Dendritic cell treated with granulocyte-macrophage colony-stimulating factor and Interleukin-4, amounts not matched to agents 40 ng/mL and 50 ng/mL, for 4 days (primary cell): Measurements from ENCODE around the gene NKX1-1.

Experiments used
- H3K27ac Mint-ChIP-seq: one replicate; pipeline ENCODE4 v1.8.0; 2022; ENCODE audit warnings: mild to moderate bottlenecking, mixed read lengths
- H3K27me3 Mint-ChIP-seq: one replicate; pipeline ENCODE4 v1.8.0; 2022; ENCODE audit warnings: mild to moderate bottlenecking, mixed read lengths
- H3K36me3 Mint-ChIP-seq: one replicate; pipeline ENCODE4 v1.8.0; 2022; ENCODE audit warnings: low read depth, mixed read lengths
- H3K4me1 Mint-ChIP-seq: one replicate; pipeline ENCODE4 v1.8.0; 2022; ENCODE audit warnings: low read depth, mixed read lengths
- H3K4me3 Mint-ChIP-seq: one replicate; pipeline ENCODE4 v1.8.0; 2022; ENCODE audit warnings: mild to moderate bottlenecking, moderate library complexity, mixed read lengths
- H3K9me3 Mint-ChIP-seq: one replicate; pipeline ENCODE4 v1.8.0; 2022; ENCODE audit warnings: mixed read lengths
- intact Hi-C: fragments of 100-400 bp; cut with micrococcal nuclease; formaldehyde crosslinking; loops from one replicate; pipeline ENCODE4 v1.15.0; 2022

Gene NKX1-1

GRCh38 chr4:1403591-1404572, 2.4 kb downstream of the NKX1-1 start:
- Mint-ChIP-seq H3K27me3 (peaks cover 83% of the 10 kb centered on the region), H3K4me3 (no peak overlapping the region), H3K4me1 (peaks cover 12% of the 10 kb centered on the region), H3K9me3 (peaks cover 13% of the 10 kb centered on the region), H3K36me3 (no peaks in the 10 kb centered on the region), H3K27ac (no peak overlapping the region)
- intact Hi-C loops = no loop called here

GRCh38 chr4:1403177-1403583, 3.1 kb downstream of the NKX1-1 start:
- Mint-ChIP-seq H3K4me3 (no peak overlapping the region), H3K36me3 (no peaks in the 10 kb centered on the region), H3K27ac (no peak overlapping the region), H3K27me3 (peaks cover 79% of the 10 kb centered on the region), H3K9me3 (peaks cover 20% of the 10 kb centered on the region), H3K4me1 (peaks cover 7% of the 10 kb centered on the region)
- intact Hi-C loops = no loop called here

GRCh38 chr4:1402516-1403091, 3.6 kb downstream of the NKX1-1 start:
- no peak overlapping the region for H3K27ac Mint-ChIP-seq

GRCh38 chr4:1402021-1402515, 4.2 kb downstream of the NKX1-1 start:
- Mint-ChIP-seq H3K9me3 (peaks cover 25% of the 10 kb centered on the region), H3K4me3 (no peak overlapping the region), H3K4me1 (peaks cover 6% of the 10 kb centered on the region), H3K27ac (no peak overlapping the region), H3K27me3 (peaks cover 69% of the 10 kb centered on the region), H3K36me3 (peaks cover 3% of the 10 kb centered on the region)
- intact Hi-C loops = no loop called here

More at GRCh38 chr4:1402516-1403091, 3.6 kb downstream of the NKX1-1 start:
- Mint-ChIP-seq H3K4me3 (no peak overlapping the region), H3K9me3 (peaks cover 20% of the 10 kb centered on the region), H3K27me3 (peaks cover 74% of the 10 kb centered on the region), H3K4me1 (peaks cover 6% of the 10 kb centered on the region), H3K36me3 (no peaks in the 10 kb centered on the region)
- intact Hi-C loops = no loop called here

GRCh38 chr4:1401409-1402020, 4.7 kb downstream of the NKX1-1 start:
- H3K36me3 Mint-ChIP-seq = peaks cover 9% of the 10 kb centered on the region
- H3K9me3 Mint-ChIP-seq = peaks cover 30% of the 10 kb centered on the region
- H3K27me3 Mint-ChIP-seq = peaks cover 64% of the 10 kb centered on the region
- peaks cover 6% of the 10 kb centered on the region for H3K4me1 Mint-ChIP-seq
- intact Hi-C loops = no loop called here
- no peak overlapping the region for H3K27ac Mint-ChIP-seq
- no peak overlapping the region for H3K4me3 Mint-ChIP-seq

GRCh38 chr4:1400831-1401408, 5.3 kb downstream of the NKX1-1 start:
- Mint-ChIP-seq H3K4me3 (no peak overlapping the region), H3K9me3 (peaks cover 36% of the 10 kb centered on the region), H3K4me1 (peaks cover 6% of the 10 kb centered on the region), H3K36me3 (peaks cover 11% of the 10 kb centered on the region), H3K27ac (no peak overlapping the region), H3K27me3 (peaks cover 60% of the 10 kb centered on the region)
- intact Hi-C loops = no loop called here

- H3K27ac Mint-ChIP-seq = no peak overlapping the region
- H3K9me3 Mint-ChIP-seq = peaks cover 42% of the 10 kb centered on the region
- intact Hi-C loops = no loop called here
- H3K4me1 Mint-ChIP-seq = peaks cover 6% of the 10 kb centered on the region
- H3K27me3 Mint-ChIP-seq = peaks cover 55% of the 10 kb centered on the region
- peaks cover 11% of the 10 kb centered on the region for H3K36me3 Mint-ChIP-seq
- no peak overlapping the region for H3K4me3 Mint-ChIP-seq
Measured at GRCh38 chr4:1400191-1400805, 5.9 kb downstream of the NKX1-1 start.

- Mint-ChIP-seq H3K9me3 (peaks cover 44% of the 10 kb centered on the region), H3K27ac (no peak overlapping the region), H3K4me3 (no peak overlapping the region), H3K36me3 (peaks cover 11% of the 10 kb centered on the region), H3K4me1 (peaks cover 6% of the 10 kb centered on the region), H3K27me3 (peaks cover 49% of the 10 kb centered on the region)
- intact Hi-C loops = no loop called here
Measured at GRCh38 chr4:1399508-1400190, 6.6 kb downstream of the NKX1-1 start.

- Mint-ChIP-seq H3K9me3 (peaks cover 44% of the 10 kb centered on the region), H3K4me1 (peaks cover 6% of the 10 kb centered on the region), H3K27ac (no peak overlapping the region), H3K36me3 (peaks cover 11% of the 10 kb centered on the region), H3K4me3 (no peak overlapping the region), H3K27me3 (peaks cover 41% of the 10 kb centered on the region)
- intact Hi-C loops = no loop called here
Measured at GRCh38 chr4:1398681-1399507, 7.3 kb downstream of the NKX1-1 start.

DNA sequence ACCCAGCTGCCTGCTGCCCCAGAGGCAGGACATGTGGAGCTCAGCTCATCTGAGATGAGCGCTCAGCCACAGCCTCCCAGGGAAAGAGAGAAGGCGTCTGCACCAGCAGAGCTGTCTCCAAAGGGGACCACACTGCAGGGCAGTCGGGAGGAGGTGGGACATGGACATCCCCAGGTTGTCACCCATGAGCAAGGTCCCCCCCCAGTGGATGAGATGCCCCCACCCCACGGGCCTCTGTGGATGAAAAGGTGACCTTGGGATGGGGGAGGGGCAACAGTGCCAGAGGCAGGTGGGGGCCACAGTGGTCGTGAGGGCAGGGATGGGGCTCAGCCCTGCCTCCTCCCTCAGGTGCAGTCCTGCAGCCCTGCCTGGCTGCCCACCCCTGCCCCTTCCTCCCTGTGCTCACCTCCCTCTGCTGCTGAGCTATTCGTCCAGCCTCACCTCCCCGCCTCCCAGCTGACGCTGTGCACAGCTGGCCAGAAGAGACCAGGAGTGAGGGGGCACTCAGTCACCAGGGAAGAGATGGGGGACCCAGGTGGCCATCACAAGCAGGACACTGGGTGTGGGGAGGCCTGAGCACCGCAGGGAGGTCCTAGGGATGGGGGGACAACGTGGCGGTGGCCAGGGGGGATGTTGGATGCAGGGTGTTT, 9.3 kb downstream of the NKX1-1 start:
- H3K36me3 Mint-ChIP-seq = peaks cover 11% of the 10 kb centered on the region
- H3K27ac Mint-ChIP-seq = no peak overlapping the region
- H3K4me3 Mint-ChIP-seq = no peak overlapping the region
- intact Hi-C loops = no loop called here
- H3K27me3 Mint-ChIP-seq = peaks cover 26% of the 10 kb centered on the region
- H3K4me1 Mint-ChIP-seq = no peaks in the 10 kb centered on the region
- peaks cover 44% of the 10 kb centered on the region for H3K9me3 Mint-ChIP-seq

DNA sequence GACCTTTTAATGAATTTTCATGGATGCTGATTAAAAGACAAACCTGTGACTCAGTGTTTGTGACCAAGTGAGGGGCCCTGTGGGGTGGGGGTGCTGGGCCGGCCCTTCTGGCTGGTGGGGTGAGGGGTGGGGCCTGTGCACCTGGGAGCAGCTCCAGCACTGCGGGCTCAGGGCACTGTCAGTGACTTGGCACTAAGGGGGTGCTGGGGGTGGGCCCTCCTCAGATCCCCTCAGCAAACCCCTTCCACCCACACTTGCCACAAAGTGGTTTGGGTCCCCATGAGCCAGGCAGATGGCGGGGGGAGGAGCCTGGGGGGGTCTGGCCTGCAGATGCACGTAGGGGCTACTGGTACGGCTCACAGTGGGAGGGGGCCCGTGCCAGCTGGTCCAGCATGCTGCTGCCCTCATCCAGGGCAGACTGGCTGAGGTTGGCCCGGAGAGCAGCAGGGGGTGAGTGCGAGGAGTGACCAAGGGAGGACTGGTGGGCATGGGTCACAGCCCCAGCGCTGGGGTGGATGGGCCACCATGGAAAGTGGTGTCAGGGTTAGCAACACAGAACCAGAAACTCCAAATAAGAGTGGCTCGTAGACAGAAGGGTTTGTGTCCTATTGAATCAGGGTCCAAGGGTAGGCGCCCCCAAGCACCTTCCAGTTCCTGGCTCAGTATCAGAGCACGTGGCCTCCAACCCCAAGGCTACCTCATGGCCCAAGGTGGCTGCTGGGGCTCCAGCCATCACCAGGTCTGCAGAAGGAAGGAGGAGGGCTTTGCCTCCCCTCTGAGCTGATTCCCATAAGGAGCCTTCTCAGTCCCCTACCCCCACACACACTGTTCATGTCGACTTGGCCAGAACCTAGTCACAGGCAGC, 10.1 kb downstream of the NKX1-1 start:
- intact Hi-C loops = no loop called here
- peaks cover 11% of the 10 kb centered on the region for H3K36me3 Mint-ChIP-seq
- peaks cover 44% of the 10 kb centered on the region for H3K9me3 Mint-ChIP-seq
- no peak overlapping the region for H3K4me3 Mint-ChIP-seq
- no peaks in the 10 kb centered on the region for H3K4me1 Mint-ChIP-seq
- H3K27me3 Mint-ChIP-seq = peaks cover 18% of the 10 kb centered on the region
- no peak overlapping the region for H3K27ac Mint-ChIP-seq
